PFSK-1 (cell line): ENCODE measurements around the gene ACTL9.

Source experiments
- FOXP2 ChIP-seq: optimal IDR thresholded peaks from 2 replicates; pipeline ENCODE3; 2011; ENCODE audit warnings: borderline replicate concordance, control low read depth, inconsistent platforms; ENCODE audit not compliant: insufficient read depth; ENCODE audit errors: extremely low read length, extremely low read depth
- POLR2AphosphoS5 ChIP-seq: IDR thresholded peaks from 2 replicates; pipeline ENCODE4 v1.6.1; 2012; ENCODE audit warnings: low read depth, mild to moderate bottlenecking, control low read depth, low read length, moderate library complexity
- REST ChIP-seq, 2 experiments: IDR thresholded peaks; 2 replicates each; pipeline versions ENCODE4 v1.6.1 to v1.8.0; 2011 to 2012; ENCODE audit warnings: low read depth in 2 of 2, low read length in 2 of 2, control low read depth in 1 of 2, inconsistent platforms in 1 of 2, mild to moderate bottlenecking in 1 of 2, moderate library complexity in 1 of 2; ENCODE audit not compliant: insufficient read depth in 1 of 2
- SIN3A ChIP-seq: IDR thresholded peaks from 2 replicates; pipeline ENCODE4 v1.6.1; 2012; ENCODE audit warnings: mild to moderate bottlenecking, low read length, moderate library complexity, borderline replicate concordance; ENCODE audit not compliant: insufficient read depth
- TAF1 ChIP-seq: IDR thresholded peaks from 2 replicates; pipeline ENCODE4 v1.6.1; 2012; ENCODE audit warnings: low read length, control low read depth, borderline replicate concordance; ENCODE audit not compliant: insufficient read depth

ACTL9 gene

DNA sequence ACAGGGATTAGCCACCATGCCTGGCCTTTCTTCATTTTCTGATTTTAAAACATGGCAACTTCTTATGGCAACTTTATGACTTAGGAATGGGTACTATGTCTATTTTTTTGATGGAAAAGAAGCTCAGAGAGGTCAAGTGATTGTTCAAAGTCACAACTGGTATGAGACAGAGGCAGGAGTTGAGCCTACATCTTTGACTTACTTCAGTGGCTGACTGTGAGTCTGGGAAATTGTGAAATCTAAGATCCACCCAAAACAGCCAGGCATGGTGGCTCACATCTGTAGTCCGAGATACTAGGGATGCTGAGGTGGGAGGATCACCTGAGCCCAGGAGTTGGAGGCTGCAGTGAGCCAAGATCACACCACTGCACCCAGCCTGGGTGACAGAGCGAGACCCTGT is 2.4 kb upstream of the ACTL9 start:
- no peak for TF ChIP-seq TAF1
- no peak for TF ChIP-seq FOXP2
- TF ChIP-seq POLR2AphosphoS5: no peak
- TF ChIP-seq REST (IDR thresholded peaks at IDR 0.05; ENCODE audit: insufficient read depth in 1 of 2, low read depth in 2 of 2, low read length in 2 of 2): no peak
- TF ChIP-seq SIN3A: no peak

DNA sequence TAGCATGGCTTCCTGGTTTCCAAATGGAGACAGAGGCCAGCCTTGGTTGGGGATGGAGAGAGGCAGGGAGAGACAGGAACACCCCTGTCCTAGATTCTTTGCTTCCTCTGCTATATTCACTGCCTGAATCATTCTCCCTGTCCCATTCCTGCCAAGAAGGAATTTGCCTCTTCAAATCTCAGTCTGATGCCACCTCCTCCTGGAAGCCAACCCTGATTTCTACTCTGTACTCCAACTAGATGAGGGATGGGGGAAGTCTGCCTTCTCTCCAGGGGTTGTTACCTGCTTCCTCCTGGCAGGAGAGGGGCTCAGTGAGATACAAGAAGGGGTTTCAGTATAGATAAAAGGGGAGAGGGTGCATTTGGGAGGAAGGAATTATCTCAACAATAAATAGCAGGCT is 1.3 kb upstream of the ACTL9 start:
- no peak for TF ChIP-seq TAF1
- no peak for TF ChIP-seq FOXP2
- no peak for TF ChIP-seq SIN3A
- no peak for TF ChIP-seq POLR2AphosphoS5
- no peak for TF ChIP-seq REST (IDR thresholded peaks at IDR 0.05; ENCODE audit: insufficient read depth in 1 of 2, low read depth in 2 of 2, low read length in 2 of 2)

DNA sequence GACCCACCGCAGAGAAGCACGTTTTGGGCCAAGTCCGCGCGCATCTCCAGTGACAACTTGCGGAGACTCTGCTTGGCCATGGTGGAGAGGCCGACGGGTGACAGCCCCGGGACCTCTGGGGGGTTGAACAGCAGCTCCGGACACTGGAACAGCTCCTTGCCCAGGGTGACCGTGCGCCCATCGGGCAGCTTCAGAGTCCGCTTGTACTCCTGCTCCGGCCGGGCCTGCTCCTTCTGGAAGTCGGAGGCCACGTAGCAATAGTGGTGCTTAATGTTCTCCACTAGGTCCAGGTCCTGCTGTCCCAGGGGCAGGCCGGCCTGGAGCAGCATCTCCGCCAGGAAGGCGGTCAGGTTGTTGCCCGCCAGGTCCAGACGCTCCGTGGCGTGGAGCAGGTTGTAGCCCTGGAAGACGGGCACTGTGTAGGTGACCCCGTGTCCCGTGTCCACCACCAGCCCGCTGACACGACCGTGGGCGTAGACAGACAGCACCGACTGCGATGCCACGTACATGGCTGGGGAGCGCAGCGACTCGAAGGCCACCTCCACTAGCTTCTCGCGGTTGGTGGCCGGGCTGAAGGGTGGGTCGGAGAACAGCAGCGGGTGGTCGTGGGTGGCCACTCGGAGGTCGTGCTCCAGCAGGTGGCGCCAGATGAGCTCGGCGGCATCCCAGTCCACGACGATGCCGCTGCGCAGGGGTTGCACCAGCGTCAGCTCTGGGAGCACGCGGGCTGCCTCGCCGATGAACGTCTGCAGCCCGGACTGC is 743 bp downstream of the ACTL9 start:
- TF ChIP-seq TAF1 (no peak), FOXP2 (no peak), SIN3A (no peak), REST (IDR thresholded peaks at IDR 0.05; ENCODE audit: insufficient read depth in 1 of 2, low read depth in 2 of 2, low read length in 2 of 2) (no peak), POLR2AphosphoS5 (no peak)

DNA sequence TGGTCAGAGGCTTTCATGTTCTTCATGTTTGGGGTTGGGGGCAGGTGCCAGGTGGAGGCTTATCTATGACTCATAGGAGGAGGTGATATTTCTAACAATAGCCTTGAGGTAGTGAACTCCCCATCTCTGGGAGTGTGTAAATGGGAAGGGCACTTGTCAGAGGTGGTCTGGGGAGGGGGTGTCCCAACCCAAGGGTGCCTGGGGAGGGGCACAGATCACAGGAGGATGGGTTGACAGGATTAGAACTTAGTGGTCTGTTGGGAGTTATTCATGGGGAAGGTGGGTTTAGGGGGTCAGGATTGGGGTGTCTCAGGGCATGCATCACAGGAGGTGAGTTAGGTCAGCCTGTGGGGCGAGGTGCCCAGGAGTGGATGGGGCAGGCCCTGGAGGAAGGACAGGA is 1.6 kb downstream of the ACTL9 start:
- no peak for TF ChIP-seq POLR2AphosphoS5
- TF ChIP-seq FOXP2: no peak
- TF ChIP-seq TAF1: no peak
- TF ChIP-seq REST (IDR thresholded peaks at IDR 0.05; ENCODE audit: insufficient read depth in 1 of 2, low read depth in 2 of 2, low read length in 2 of 2): no peak
- TF ChIP-seq SIN3A: no peak

GRCh38 chr19:8695911-8696310 is 2.7 kb downstream of the ACTL9 start:
- TF ChIP-seq TAF1 (no peak), FOXP2 (no peak), POLR2AphosphoS5 (no peak), SIN3A (no peak), REST (IDR thresholded peaks at IDR 0.05; ENCODE audit: insufficient read depth in 1 of 2, low read depth in 2 of 2, low read length in 2 of 2) (no peak)
